ENCODE data around the gene ESPN.
A peak's percentile ranks its signal among the peaks of the same experiment; 100 is the strongest.

Gene ESPN

DNA sequence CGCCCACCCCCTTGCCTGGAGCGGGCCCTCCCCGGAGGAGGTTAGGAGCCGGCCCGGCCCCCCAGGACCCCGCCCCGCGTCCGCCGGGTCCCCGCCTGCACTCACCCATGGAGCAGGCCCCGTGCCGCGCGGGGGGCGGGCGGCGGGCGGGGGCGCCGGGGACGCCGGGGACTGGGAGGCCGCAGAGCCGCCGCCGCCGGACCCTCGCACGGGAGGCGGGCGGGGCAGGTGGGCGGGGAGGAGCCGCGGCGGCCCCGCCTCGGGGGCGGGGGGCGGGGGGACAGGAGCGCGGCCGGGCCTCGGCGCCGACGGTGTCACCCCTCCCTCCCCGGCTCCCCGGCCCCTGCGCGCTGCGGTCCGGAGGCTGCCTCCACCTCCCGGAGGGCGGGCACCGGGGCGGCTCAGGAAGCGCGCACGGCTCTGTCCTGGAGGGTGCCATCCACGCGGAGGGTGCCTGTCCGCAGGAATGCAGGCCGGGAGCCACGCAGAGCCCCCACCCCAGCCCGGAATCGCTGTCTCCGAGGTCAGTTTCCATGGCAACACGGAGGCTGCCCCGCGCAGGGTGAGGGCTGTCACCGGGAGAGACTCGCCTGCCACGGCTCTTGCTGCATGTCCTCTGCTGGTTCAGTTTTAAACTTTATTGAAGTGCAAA is 72.8 kb downstream of the ESPN start:
- no peak for DNase-seq (ENCODE audit: low read depth)
- TF ChIP-seq CTCF (IDR thresholded peaks at IDR 0.05; ENCODE audit: control insufficient read depth, insufficient read depth, low read depth, low read length, missing control alignments) = no peak
- peak overlapping the region; percentile 67 for H3K4me3 ChIP-seq (ENCODE audit: control insufficient read depth, low read depth, low read length)

GRCh38 chr1:6497867-6498575 is 73.4 kb downstream of the ESPN start:
- H3K4me3 ChIP-seq (ENCODE audit: control insufficient read depth, low read depth, low read length) = peak overlapping the region; percentile 67
- DNase-seq (ENCODE audit: low read depth) = no peak
- no peak for TF ChIP-seq CTCF (IDR thresholded peaks at IDR 0.05; ENCODE audit: control insufficient read depth, insufficient read depth, low read depth, low read length, missing control alignments)

GRCh38 chr1:6498576-6499111 is 74.1 kb downstream of the ESPN start:
- no peak for DNase-seq (ENCODE audit: low read depth)
- TF ChIP-seq CTCF (IDR thresholded peaks at IDR 0.05; ENCODE audit: control insufficient read depth, insufficient read depth, low read depth, low read length, missing control alignments) = no peak
- no peak overlapping the region for H3K4me3 ChIP-seq (ENCODE audit: control insufficient read depth, low read depth, low read length)

DNA sequence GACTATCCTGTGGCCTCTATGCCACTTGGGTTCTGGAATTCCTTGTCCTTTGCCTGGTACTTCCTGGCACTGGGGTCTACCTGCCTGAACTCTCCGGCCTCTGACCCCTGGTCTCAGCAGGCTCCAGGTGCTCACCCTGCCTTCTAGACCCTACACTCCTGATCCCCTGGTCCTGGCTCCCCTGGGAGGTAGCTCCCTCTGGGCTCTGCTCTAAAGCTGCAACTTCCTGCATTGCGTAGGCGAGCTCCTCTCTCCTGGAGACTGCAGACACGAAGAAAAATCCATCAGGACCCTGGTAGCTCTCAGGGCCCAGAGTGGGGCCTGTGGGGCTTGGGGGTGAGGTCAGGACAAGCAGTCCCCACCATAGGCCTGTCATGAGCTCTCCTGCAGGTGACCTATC is 74.7 kb downstream of the ESPN start:
- no peak overlapping the region for H3K4me3 ChIP-seq (ENCODE audit: control insufficient read depth, low read depth, low read length)
- TF ChIP-seq CTCF (IDR thresholded peaks at IDR 0.05; ENCODE audit: control insufficient read depth, insufficient read depth, low read depth, low read length, missing control alignments) = no peak
- DNase-seq (ENCODE audit: low read depth) = no peak

DNA sequence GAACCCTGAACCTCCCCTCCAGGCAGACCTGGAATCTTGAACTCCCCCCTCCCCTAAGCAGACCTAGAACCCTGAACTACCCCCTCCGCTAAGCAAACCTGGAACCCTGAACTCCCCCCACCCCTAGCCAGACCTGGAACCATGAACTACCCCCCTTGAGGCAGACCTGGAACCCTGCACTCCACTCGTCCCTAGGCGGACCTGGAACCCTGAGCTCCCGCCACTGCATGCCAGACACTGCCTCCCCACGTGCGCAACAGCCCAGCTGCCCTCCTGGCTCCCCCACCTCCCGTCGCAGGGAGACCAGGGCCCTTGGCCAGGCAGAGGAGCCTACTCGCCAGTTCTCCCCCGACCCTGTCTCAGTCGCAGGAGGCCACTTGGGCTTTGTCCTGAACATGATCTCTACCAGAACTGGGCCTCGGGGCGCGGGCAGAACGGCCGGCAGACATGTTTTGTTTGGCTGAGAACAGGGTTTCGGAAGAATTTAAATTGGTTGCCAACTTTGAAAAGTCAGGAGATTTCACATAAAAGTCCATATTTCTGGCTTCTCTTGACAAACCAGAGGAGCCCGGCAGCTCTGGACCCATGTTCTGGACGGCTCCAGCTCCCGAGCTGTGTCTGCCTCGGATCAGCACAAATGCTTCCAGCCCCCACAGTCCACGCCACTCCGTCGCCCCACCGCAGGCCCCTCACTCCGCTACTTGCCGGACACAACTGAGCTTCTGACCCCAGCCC is 76.1 kb downstream of the ESPN start:
- no peak for DNase-seq (ENCODE audit: low read depth)
- TF ChIP-seq CTCF (IDR thresholded peaks at IDR 0.05; ENCODE audit: control insufficient read depth, insufficient read depth, low read depth, low read length, missing control alignments) = no peak
- H3K4me3 ChIP-seq (ENCODE audit: control insufficient read depth, low read depth, low read length) = no peak overlapping the region

- no peak for DNase-seq (ENCODE audit: low read depth)
- no peak for TF ChIP-seq CTCF (IDR thresholded peaks at IDR 0.05; ENCODE audit: control insufficient read depth, insufficient read depth, low read depth, low read length, missing control alignments)
- H3K4me3 ChIP-seq (ENCODE audit: control insufficient read depth, low read depth, low read length) = no peak overlapping the region
Observed at GRCh38 chr1:6501279-6501813, 76.8 kb downstream of the ESPN start.
